Jurkat, Clone E6-1 (cell line): ENCODE data around the gene AMBP.

Experiments
- DNase-seq: peaks from one replicate; pipeline ENCODE4 v3.0.0-alpha.2; 2011; ENCODE audit warnings: low read depth, low spot score
- H3K4me3 ChIP-seq: 2 replicates; pipeline ENCODE4 v1.5.1; 2011; ENCODE audit warnings: mild to moderate bottlenecking, low read length, control low read depth, moderate library complexity

The AMBP gene

GRCh38 chr9:114080195-114080772, 2.2 kb upstream of the AMBP start:
- no peak for DNase-seq
- H3K4me3 ChIP-seq: no peak overlapping the region

DNA sequence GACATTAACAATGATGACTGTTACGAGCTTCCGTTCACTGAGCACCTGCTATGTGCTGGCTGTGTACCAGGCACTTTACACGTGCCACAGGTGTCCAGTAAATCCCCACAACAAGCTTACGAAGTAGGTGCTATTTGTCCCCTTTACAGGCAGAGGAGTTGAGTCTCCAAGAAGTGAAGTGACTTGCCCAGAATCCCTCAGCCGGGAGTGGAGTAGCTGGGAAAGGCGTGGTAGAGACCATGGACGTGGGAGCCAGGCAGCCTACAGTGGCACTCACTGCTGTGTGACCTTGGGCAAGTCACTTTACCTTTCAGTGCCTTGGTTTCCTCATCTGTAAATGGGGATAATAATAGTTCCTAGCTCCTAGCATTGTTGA, 669 bp upstream of the AMBP start:
- no peak overlapping the region for H3K4me3 ChIP-seq

DNA sequence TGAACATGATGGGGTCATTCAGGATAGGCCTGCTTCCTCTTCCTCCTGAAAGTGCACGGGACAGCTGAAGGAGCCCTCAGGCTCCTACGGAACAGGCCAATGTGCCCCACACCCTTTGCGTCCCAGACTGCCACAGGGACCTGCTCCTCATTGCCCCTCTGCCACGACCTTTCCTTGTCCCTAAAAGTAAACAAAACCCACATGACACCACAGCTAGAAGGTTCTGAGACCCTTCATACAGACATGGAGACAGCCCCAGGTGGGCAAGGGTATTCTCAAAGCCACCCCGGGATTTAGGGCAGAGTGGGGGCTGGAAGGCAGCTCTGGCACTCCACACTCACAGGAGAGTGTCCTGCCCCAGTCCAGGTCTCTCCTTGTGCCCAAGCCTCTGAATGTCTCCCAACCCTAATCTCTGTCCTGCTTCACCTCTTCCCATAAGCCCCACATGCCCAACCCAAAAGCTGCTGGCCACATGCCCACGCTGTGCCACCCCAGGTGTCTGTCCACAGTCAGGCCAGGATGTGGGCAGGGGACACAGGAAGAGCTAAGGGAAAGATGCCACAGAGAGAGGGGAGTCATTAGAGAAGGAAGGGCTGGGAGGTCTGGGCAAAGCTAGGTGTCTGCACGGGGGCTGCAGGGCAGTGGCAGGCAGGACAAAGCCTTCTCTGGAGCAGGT, 800 bp downstream of the AMBP start:
- no peak overlapping the region for H3K4me3 ChIP-seq

More for the DNA sequence above, 669 bp upstream of the AMBP start:
- no peak for DNase-seq

GRCh38 chr9:114076237-114077161, 1.6 kb downstream of the AMBP start:
- DNase-seq: no peak
- no peak overlapping the region for H3K4me3 ChIP-seq

More for the DNA sequence above, 800 bp downstream of the AMBP start:
- no peak for DNase-seq

- no peak for DNase-seq
- H3K4me3 ChIP-seq: no peak overlapping the region
Measured at GRCh38 chr9:114075602-114076001, 2.5 kb downstream of the AMBP start.

DNA sequence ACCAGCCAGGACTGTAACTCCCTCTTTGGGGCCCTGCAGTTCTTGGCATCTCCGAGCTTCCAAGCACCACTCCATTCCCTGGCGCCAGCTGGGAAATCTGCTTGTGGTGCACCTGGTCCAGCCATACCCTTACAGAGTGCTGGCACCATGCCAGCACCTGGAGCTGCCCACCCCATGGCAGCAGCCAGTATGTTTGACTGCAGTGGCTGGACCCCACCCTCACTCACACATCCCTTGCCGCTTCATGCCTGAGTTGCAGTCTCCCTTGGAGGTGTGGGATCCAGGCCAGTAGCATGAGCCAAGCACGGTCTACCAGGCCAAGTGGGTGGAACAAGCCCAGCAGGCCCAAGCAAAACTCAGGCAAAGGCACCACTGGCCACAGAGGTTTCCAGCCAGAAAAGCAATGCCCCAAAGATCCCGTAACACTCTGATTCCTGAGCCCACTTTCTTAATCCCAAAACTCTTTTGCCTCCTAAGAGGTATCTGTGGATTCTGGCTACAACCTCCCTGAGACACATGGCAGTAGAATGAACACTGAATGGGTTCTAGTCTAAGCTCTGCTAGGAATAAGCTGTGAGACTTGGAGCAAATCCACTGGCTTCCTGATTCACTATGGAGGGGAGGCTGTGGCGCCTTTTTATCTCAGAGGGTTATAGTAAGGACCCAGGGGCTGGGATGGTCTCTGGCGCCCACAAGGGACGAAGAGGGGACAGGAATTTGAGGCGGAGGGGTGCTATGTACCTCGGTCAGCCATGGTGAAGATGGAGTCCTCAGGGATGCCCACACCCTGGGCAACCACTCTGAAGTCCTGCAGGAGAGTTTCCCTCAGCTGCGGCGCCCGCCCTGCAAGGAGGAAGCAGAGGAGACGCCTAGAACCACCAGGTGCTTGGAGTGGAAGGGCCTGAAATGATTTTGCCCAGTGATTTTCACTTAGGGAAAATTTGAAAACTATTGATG, 5.6 kb downstream of the AMBP start:
- H3K4me3 ChIP-seq: no peak overlapping the region
- no peak for DNase-seq

- H3K4me3 ChIP-seq: no peak overlapping the region
- DNase-seq: no peak
Measured at GRCh38 chr9:114071197-114071795, 6.8 kb downstream of the AMBP start.

DNA sequence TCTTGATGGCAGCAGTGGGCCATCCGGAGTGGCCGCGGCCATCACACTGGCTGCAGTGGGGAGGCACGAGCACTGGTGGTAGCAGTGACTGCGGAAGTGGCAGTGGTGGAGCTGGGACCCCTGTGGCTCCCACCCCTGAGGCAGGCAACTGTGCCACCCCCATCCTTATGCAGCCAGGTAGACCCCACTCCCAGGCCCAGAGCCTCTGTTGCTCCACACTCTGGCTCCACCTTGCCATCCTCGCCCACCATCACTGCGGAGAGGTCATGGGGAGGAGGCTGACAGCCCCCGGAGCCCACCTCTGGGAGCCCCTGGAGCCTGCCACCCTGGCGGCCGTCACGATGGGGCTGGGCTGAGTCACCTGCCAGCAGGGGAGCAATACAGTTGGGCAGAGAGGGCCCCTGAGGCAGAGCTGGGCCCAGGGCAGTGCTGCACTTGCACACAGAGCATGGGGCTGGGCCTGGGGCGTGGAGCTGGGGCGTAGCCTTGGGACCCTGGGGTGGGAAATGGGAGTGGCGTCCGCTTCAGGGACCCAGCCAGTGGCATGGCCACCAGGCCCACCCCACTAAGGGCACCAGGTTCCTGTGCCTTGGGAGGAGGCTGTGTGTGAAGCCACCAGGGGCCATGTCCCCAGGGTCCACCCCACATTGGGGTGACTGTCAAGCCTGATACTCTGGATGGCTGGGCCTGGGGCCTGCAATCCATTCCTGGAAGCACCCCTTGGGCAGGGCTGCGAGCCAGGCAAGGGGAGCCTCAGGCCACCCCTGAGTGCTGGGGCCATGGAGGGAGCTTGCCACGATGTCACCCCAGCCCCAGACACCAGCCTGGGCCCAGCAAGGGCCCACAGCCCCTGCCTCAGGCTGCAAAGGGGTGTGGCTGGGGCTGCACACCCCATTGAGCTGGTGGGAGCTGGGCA, 7.7 kb downstream of the AMBP start:
- no peak for DNase-seq
- H3K4me3 ChIP-seq: no peak overlapping the region

GRCh38 chr9:114069476-114070187, 8.5 kb downstream of the AMBP start:
- no peak for DNase-seq
- H3K4me3 ChIP-seq: no peak overlapping the region

DNA sequence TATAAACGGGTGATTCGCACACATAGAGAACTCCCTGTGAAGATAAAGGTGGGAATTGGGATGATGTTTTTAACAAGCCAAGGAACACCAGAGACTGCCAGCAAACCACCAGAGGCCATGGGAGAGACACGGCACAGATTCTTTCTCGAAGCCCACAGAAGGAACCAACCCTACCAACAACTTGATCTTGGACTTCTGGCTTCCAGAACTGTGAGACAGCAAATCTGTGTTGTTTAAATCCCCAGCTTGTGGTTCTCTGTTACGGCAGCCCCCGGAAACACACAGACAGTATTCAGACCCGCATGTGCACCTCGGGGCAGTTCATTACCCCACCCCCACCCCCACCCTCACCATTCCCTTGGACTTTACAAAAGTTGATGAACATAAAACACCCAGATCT, 12.8 kb downstream of the AMBP start:
- DNase-seq: no peak
- no peak overlapping the region for H3K4me3 ChIP-seq

DNA sequence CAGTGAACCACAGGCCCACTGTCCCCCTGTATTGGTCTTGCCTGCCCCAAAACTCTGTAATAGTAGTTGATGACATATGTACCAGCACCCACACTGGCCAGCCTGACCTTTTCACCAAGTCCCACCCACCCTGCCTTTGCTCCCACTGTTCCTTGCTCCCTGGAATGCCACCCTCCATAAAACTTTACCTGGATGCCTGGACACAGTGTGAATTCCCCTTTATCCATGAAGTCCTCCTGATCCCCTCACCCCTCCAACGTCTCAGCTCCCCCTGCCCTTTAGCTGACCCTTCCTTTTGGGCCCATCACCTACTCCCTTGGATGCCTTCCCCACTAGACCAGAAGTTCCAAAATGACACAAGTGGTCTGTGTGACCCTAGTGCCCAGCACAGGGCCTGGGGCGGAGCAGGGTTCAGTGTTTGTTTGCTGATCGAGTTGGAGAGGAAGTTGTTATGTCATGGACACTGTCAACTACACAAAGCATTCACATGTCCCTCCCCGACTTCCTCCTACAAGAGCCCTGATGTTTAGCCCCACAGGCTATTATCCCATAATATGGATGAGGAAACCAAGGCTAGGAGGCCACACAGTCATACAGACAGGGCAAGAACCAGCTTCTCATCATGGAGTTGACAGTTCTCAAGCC, 16.1 kb downstream of the AMBP start:
- no peak for DNase-seq

DNA sequence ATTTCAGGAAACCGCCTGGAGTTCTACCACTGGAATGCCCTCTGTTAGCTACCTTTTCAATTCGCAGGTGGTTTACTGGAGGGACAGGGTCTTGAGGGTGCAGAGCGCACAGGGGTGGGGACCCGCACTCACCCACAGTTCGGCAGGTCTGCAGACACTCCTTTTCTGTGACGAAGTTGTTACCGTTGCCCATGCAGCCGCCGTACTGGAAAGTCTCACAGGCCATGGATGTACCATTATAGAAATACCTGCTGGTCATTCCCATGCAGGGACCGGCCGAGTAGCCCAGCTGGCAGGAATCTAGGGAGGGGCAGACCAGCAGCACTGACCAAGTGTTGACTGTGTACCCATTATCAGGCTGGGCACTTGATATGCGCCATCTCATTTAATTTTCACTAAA, 16.8 kb downstream of the AMBP start:
- no peak for DNase-seq
- no peak overlapping the region for H3K4me3 ChIP-seq

More for the DNA sequence above, 16.1 kb downstream of the AMBP start:
- H3K4me3 ChIP-seq: no peak overlapping the region

DNA sequence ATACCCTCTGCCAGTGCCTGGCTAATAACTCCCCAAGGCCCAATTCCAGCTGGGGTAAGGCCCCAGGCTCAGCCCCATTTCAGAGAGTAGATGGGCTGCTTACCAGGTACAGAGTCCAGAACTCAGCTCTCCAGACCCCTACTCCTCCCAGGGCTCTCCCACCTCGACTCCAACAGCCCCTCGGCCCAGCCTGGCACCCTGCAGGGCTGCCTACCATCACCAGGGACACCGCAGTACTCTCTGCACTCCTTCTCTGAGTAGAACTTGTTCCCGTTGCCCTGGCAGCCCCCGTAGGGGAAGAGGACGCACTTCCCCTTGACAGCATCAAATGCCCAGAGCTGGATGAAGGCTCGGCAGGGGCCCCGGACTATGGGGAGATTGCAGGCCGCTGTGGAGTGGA, 17.4 kb downstream of the AMBP start:
- H3K4me3 ChIP-seq: no peak overlapping the region
- DNase-seq: no peak

DNA sequence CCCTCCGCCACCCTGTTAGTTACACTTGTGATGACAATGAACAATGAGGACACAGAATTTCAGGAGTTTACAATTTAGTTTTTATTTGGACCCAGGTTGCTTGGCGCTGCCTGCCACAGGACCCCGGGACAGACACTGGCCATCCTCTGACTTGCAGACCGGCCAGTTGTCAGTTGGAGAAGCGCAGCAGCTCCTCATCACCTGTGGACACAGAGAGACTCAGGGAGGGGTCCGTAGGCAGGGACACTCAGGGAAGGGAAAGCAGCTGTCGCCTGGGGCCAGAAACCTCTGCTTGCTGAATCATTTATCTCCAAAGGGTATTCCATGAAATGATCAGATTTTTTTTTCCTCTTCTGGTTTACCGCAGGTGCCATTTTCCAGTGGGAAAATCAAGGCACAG, 18.0 kb downstream of the AMBP start:
- H3K4me3 ChIP-seq: no peak overlapping the region
- DNase-seq: no peak

GRCh38 chr9:114059047-114059803, 18.9 kb downstream of the AMBP start:
- no peak overlapping the region for H3K4me3 ChIP-seq
- no peak for DNase-seq

GRCh38 chr9:114058688-114059046, 19.4 kb downstream of the AMBP start:
- H3K4me3 ChIP-seq: no peak overlapping the region
- DNase-seq: no peak
